WERI-Rb-1 (cell line): ENCODE results near the gene POU6F2.

ENCODE experiments used
- DNase-seq: peaks from one replicate; pipeline ENCODE4 v3.0.0-alpha.2; 2020
- H3K27ac ChIP-seq: fragments of 250-450 bp; sonication (Bioruptor Pico); 2 replicates; pipeline ENCODE4 v1.5.1; 2020; ENCODE audit warnings: mild to moderate bottlenecking, moderate library complexity
- H3K27me3 ChIP-seq: fragments of 250-450 bp; sonication (Bioruptor Pico); 2 replicates; pipeline ENCODE4 v1.5.1; 2021; ENCODE audit warnings: mild to moderate bottlenecking, low read depth, moderate library complexity; ENCODE audit not compliant: insufficient read depth, severe bottlenecking
- H3K36me3 ChIP-seq: fragments of 250-450 bp; sonication (Bioruptor Pico); 2 replicates; pipeline ENCODE4 v1.5.1; 2020; ENCODE audit warnings: mild to moderate bottlenecking, moderate library complexity
- H3K4me3 ChIP-seq: 2 replicates; pipeline ENCODE4 v1.5.1; 2011; ENCODE audit warnings: low read depth, mild to moderate bottlenecking, control low read depth, low read length
- H3K9me3 ChIP-seq: fragments of 250-450 bp; sonication (Bioruptor Pico); 2 replicates; pipeline ENCODE4 v1.5.1; 2021; ENCODE audit warnings: mild to moderate bottlenecking, moderate library complexity; ENCODE audit not compliant: severe bottlenecking
- CTCF ChIP-seq: IDR thresholded peaks from 2 replicates; pipeline ENCODE4 v1.5.1; 2011; ENCODE audit warnings: low read depth, mild to moderate bottlenecking, control low read depth, inconsistent platforms, low read length

Gene POU6F2

GRCh38 chr7:39095875-39096619, 118.3 kb downstream of the POU6F2 start:
- no peak for DNase-seq
- H3K36me3 ChIP-seq, result no peaks in the 10 kb centered on the region
- no peaks in the 10 kb centered on the region for H3K27me3 ChIP-seq
- H3K9me3 ChIP-seq, result no peaks in the 10 kb centered on the region
- H3K27ac ChIP-seq, result no peak overlapping the region
- TF ChIP-seq CTCF, result no peak
- no peak overlapping the region for H3K4me3 ChIP-seq

- Histone ChIP-seq H3K4me3 (no peak overlapping the region), H3K27me3 (no peaks in the 10 kb centered on the region), H3K9me3 (no peaks in the 10 kb centered on the region), H3K36me3 (no peaks in the 10 kb centered on the region), H3K27ac (no peak overlapping the region)
- no peak for DNase-seq
- no peak for TF ChIP-seq CTCF
Observed at GRCh38 chr7:39098506-39098905, 120.8 kb downstream of the POU6F2 start.

- no peaks in the 10 kb centered on the region for H3K36me3 ChIP-seq
- no peaks in the 10 kb centered on the region for H3K27me3 ChIP-seq
- H3K9me3 ChIP-seq, result no peaks in the 10 kb centered on the region
- H3K27ac ChIP-seq, result no peak overlapping the region
- no peak overlapping the region for H3K4me3 ChIP-seq
- no peak for TF ChIP-seq CTCF
- DNase-seq, result no peak
Observed at GRCh38 chr7:39099146-39099545, 121.4 kb downstream of the POU6F2 start.

GRCh38 chr7:39100270-39100669, 122.6 kb downstream of the POU6F2 start:
- H3K27ac ChIP-seq, result no peak overlapping the region
- H3K36me3 ChIP-seq, result no peaks in the 10 kb centered on the region
- H3K4me3 ChIP-seq, result no peak overlapping the region
- DNase-seq, result no peak
- H3K27me3 ChIP-seq, result no peaks in the 10 kb centered on the region
- no peaks in the 10 kb centered on the region for H3K9me3 ChIP-seq
- no peak for TF ChIP-seq CTCF

- no peak for DNase-seq
- no peak for TF ChIP-seq CTCF
- H3K27ac ChIP-seq, result no peak overlapping the region
- H3K27me3 ChIP-seq, result no peaks in the 10 kb centered on the region
- no peak overlapping the region for H3K4me3 ChIP-seq
- H3K36me3 ChIP-seq, result no peaks in the 10 kb centered on the region
- no peaks in the 10 kb centered on the region for H3K9me3 ChIP-seq
Observed at GRCh38 chr7:39102234-39102633, 124.5 kb downstream of the POU6F2 start.

GRCh38 chr7:39105720-39106119, 128.0 kb downstream of the POU6F2 start:
- Histone ChIP-seq H3K4me3 (no peak overlapping the region), H3K27ac (no peak overlapping the region), H3K27me3 (no peaks in the 10 kb centered on the region), H3K9me3 (no peaks in the 10 kb centered on the region), H3K36me3 (no peaks in the 10 kb centered on the region)
- DNase-seq, result no peak
- TF ChIP-seq CTCF, result no peak
